Uterus (tissue), 4 donors: Measurements from ENCODE around the gene GLIS1. TPM values are rescaled to one million over a fixed set of nuclear protein-coding genes. Genes with fewer than 3 reads are reported as not detected.
"Not testable (repeated sequence)": the region's sequence is repeated elsewhere in the genome, so short reads cannot be mapped to it uniquely, and the experiment has no call there.

Experiments
- DNase-seq, 2 donors: peaks; one replicate each; pipeline ENCODE4 v3.0.0-alpha.2; 2019 to 2020
- H3K27ac ChIP-seq, 2 donors: fragments of 200-600 bp; sonication (generic); 1 replicate in 1 of 2; 2 replicates in 1 of 2; pipeline ENCODE4 v1.5.1; 2016 to 2018
- H3K27me3 ChIP-seq, 2 donors: fragments of 200-600 bp; sonication (generic); one replicate each; pipeline ENCODE4 v1.5.1; 2018 to 2019; ENCODE audit warnings: control low read depth in 1 of 2
- H3K36me3 ChIP-seq, 2 donors: fragments of 200-600 bp; sonication (generic); one replicate each; pipeline ENCODE4 v1.5.1; 2019; ENCODE audit warnings: control low read depth in 1 of 2
- H3K4me1 ChIP-seq, 2 donors: fragments of 200-600 bp; sonication (generic); one replicate each; pipeline ENCODE4 v1.5.1; 2018 to 2019; ENCODE audit warnings: control low read depth in 1 of 2
- H3K4me3 ChIP-seq, 2 donors: fragments of 200-600 bp; sonication (generic); 1 replicate in 1 of 2; 2 replicates in 1 of 2; pipeline ENCODE4 v1.5.1; 2018 to 2019; ENCODE audit warnings: mild to moderate bottlenecking in 1 of 2
- H3K9me3 ChIP-seq, 2 donors: fragments of 200-600 bp; sonication (generic); one replicate each; pipeline ENCODE4 v1.5.1; 2019; ENCODE audit warnings: control low read depth in 1 of 2
- CTCF ChIP-seq, 4 experiments: fragments of 200-600 bp in 2 of 4; fragments of 450-650 bp in 2 of 4; sonication (generic) in 2 of 4; IDR thresholded peaks; one replicate each; pipeline ENCODE4 v1.5.1; 2016 to 2019; ENCODE audit warnings: antibody characterized with exemption in 4 of 4, mild to moderate bottlenecking in 2 of 4, moderate library complexity in 1 of 4
- POLR2A ChIP-seq, 2 donors: fragments of 450-650 bp; IDR thresholded peaks; one replicate each; pipeline ENCODE4 v1.6.1; 2016; ENCODE audit warnings: antibody characterized with exemption in 2 of 2, mild to moderate bottlenecking in 1 of 2, moderate library complexity in 1 of 2
- intact Hi-C: fragments of 100-400 bp; cut with DNase I; formaldehyde crosslinking; loops from one replicate; pipeline ENCODE4 v1.15.1; 2023; ENCODE audit warnings: low total_unique reads
- total RNA-seq, 4 donors: library from RNA; depleted of rRNA in 3 of 4; stranded (reverse); fragments of >200 nt in 3 of 4; gene quantifications; one replicate each; pipeline versions ENCODE4 v1.1.0 to v1.2.4, GENCODE V29; 2014 to 2023
- donor health status: DM: yes; HTN: yes; CAD: no.

Gene GLIS1
- total RNA-seq, 4 donors from 2014 or later: 0.21 to 1.0 TPM; not detected in 2

DNA sequence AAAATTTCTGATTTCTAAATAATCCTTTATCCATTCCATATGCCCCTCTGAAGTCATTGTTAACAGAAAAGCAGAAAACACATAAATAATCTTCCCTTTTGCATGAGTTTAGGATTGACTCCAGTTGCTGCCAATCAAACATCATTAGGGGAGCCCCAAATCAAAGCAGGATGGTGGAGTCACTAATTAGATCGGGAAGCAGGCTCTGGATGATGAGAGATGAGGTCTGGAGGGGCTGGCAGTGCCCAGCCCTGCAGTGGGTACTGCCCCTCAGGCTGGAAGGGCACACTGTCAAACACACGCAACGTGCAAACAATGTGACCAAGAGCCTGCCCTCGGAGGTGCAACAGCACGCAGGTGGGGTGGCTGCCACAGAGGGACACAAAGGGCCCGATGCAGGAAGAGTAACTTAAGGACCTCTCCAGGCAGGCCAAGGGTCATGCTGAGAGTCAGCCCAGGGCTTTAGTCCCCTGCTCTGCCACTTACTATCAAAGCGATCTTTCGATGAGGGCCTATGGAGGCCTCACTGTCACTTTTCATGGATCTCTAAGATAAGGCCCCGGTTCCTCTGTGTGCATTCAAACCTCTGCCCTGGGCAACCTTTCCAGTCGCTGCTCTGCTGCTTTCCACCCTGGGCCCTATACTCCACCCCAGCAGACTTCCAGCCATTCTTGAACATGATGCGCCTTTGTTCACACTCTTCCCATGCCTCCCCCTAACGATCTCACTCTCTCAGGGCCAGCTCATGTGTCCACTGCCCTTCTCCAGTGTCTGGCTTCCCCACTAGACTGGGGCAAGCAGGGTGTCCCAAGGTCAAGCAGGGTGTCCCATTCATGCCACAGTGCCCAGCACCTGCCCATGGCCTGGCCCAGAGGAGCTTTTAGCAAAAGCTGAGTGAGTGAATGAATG, 180.9 kb downstream of the GLIS1 start:
- H3K4me1 ChIP-seq: no peaks in the 10 kb centered on the region
- TF ChIP-seq POLR2A (IDR thresholded peaks at IDR 0.05): no peak
- TF ChIP-seq CTCF (IDR thresholded peaks at IDR 0.05): no peak
- H3K27ac ChIP-seq: no peak overlapping the region
- H3K27me3 ChIP-seq: no peaks in the 10 kb centered on the region
- H3K36me3 ChIP-seq: no peaks in the 10 kb centered on the region
- DNase-seq: peak; percentile 3 to 6
- intact Hi-C loops: no loop called here
- no peaks in the 10 kb centered on the region for H3K9me3 ChIP-seq
- H3K4me3 ChIP-seq: no peak overlapping the region

DNA sequence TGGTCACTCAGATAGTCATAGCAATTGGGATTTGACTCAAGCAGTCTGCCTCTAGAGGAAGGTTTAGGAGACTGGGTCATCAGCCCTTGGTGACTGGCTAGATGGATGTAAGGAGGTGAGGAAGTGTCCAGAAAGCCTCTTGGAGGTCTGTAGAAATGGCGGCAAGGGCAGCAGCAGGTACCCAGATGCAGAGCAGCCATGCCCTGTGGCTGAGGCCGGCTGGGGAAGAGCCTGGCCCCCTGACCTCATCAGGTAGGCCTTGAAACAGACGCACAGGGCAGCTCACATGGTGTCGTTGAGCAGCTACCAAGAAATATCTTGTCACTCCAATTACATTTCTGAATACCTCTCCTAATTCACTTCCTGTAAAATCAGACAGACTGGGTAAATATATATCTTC, 181.6 kb downstream of the GLIS1 start:
- no peaks in the 10 kb centered on the region for H3K9me3 ChIP-seq
- no peaks in the 10 kb centered on the region for H3K4me1 ChIP-seq
- intact Hi-C loops: no loop called here
- H3K27ac ChIP-seq: no peak overlapping the region
- H3K4me3 ChIP-seq: no peak overlapping the region
- DNase-seq: peak; percentile 2 to 4
- TF ChIP-seq CTCF (IDR thresholded peaks at IDR 0.05) (no peak), POLR2A (IDR thresholded peaks at IDR 0.05) (no peak)
- no peaks in the 10 kb centered on the region for H3K36me3 ChIP-seq
- H3K27me3 ChIP-seq: no peaks in the 10 kb centered on the region

- Histone ChIP-seq H3K9me3 (no peaks in the 10 kb centered on the region), H3K27ac (no peak overlapping the region), H3K4me3 (no peak overlapping the region), H3K36me3 (no peaks in the 10 kb centered on the region), H3K4me1 (no peaks in the 10 kb centered on the region), H3K27me3 (no peaks in the 10 kb centered on the region)
- TF ChIP-seq POLR2A (IDR thresholded peaks at IDR 0.05) (no peak), CTCF (IDR thresholded peaks at IDR 0.05) (no peak)
- peak in 1 of 2 donors; percentile 3 for DNase-seq
- intact Hi-C loops: no loop called here
Observed at GRCh38 chr1:53556657-53557227, 182.2 kb downstream of the GLIS1 start.

DNA sequence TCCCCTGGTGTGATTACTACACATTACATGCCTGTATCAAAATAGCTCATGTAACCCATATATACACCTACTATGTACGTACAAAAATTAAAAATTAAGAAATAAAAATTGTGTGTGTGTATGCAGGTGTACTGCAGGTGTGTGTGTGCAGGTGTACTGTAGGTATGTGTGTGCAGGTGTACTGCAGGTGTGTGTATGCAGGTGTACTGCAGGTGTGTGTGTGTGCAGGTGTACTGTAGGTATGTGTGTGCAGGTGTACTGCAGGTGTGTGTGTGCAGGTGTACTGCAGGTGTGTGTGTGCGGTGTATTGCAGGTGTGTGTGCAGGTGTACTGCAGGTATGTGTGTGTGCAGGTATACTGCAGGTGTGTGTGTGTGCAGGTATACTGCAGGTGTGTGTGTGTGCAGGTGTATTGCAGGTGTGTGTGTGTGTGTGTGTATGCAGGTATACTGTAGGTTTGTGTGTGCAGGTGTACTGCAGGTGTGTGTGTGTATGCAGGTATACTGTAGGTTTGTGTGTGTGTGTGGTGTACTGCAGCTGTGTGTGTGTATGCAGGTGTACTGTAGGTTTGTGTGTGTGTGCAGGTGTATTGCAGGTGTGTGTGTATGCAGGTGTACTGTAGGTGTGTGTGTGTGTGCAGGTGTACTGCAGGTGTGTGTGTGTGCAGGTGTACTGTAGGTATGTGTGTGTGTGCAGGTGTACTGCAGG, 183.2 kb downstream of the GLIS1 start:
- intact Hi-C loops, H3K4me1 ChIP-seq, H3K9me3 ChIP-seq, DNase-seq, H3K36me3 ChIP-seq, H3K27me3 ChIP-seq, H3K4me3 ChIP-seq, H3K27ac ChIP-seq: not testable (repeated sequence)

DNA sequence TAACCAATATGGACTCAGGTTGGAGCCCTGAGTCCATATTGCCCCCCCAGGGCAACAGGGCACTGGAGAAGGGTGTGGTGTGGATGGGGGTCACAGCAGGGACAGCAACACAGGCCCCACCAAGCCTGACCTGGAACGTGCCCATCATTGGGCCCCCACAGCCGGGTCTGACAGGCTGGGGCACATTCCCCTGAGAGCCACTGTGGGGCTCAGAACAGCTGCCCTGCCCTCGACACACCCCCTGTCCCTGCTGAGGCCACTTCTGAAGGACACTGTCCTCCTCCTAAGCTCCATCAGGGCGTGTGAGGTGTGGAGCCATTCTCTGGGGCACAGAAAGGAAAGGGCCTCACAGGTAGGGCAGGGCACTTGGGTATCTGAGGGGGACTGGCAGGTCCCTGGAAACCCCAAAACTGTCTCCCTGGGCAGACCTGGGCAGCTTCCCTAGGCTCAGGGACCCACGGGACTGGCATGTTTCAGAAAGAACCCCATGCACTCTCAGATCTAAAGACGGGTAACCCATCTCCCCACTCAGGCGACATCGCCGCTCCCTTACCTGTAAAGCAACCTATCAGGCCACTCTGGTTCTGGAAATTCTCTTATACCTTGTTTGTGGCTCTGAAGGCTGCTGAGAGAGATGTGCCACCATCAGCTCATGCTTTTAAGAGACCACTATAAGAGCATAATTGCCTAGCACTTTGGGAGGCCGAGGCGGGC, 184.2 kb downstream of the GLIS1 start:
- Histone ChIP-seq H3K9me3 (no peaks in the 10 kb centered on the region), H3K4me1 (no peaks in the 10 kb centered on the region), H3K36me3 (no peaks in the 10 kb centered on the region), H3K27me3 (no peaks in the 10 kb centered on the region), H3K4me3 (no peak overlapping the region), H3K27ac (no peak overlapping the region)
- peak in 1 of 2 donors; percentile 6 for DNase-seq
- TF ChIP-seq POLR2A (IDR thresholded peaks at IDR 0.05): no peak
- no peak for TF ChIP-seq CTCF (IDR thresholded peaks at IDR 0.05)
- intact Hi-C loops: no loop called here
